Chondrocyte (in vitro differentiated cells): Measurements from ENCODE around the gene ZNF670. TPM values are rescaled to one million over a fixed set of nuclear protein-coding genes. Genes with fewer than 3 reads are reported as not detected.
"Not testable (repeated sequence)": the region's sequence is repeated elsewhere in the genome, so short reads cannot be mapped to it uniquely, and the experiment has no call there.

ENCODE experiments used
- DNase-seq: peaks from one replicate; pipeline ENCODE4 v3.0.0; 2021; ENCODE audit warnings: mixed read lengths, low spot score
- H3K27ac Mint-ChIP-seq: one replicate; pipeline ENCODE4 v1.8.0; 2021; ENCODE audit warnings: mild to moderate bottlenecking, moderate library complexity, mixed read lengths; ENCODE audit not compliant: unreplicated experiment
- H3K27me3 Mint-ChIP-seq: 2 replicates; pipeline ENCODE4 v1.8.0; 2021; ENCODE audit warnings: low read depth, mixed read lengths
- H3K36me3 Mint-ChIP-seq: 2 replicates; pipeline ENCODE4 v1.8.0; 2021; ENCODE audit warnings: low read depth, mixed read lengths
- H3K4me1 Mint-ChIP-seq: 2 replicates; pipeline ENCODE4 v1.8.0; 2021; ENCODE audit warnings: low read depth, mild to moderate bottlenecking, mixed read lengths
- H3K4me3 Mint-ChIP-seq: one replicate; pipeline ENCODE4 v1.8.0; 2021; ENCODE audit warnings: mild to moderate bottlenecking, moderate library complexity, mixed read lengths; ENCODE audit not compliant: unreplicated experiment
- H3K9me3 Mint-ChIP-seq: 2 replicates; pipeline ENCODE4 v1.8.0; 2021; ENCODE audit warnings: low read depth, mixed read lengths
- CTCF ChIP-seq: fragments of 200-600 bp; sonication (generic); IDR thresholded peaks from 2 replicates; pipeline ENCODE4 v1.5.0; 2021; ENCODE audit warnings: antibody characterized with exemption, mild to moderate bottlenecking, moderate library complexity
- total RNA-seq: library from RNA; stranded (reverse); gene quantifications from 3 replicates; pipeline ENCODE4 v1.2.1, GENCODE V29; 2021

Gene ZNF670
- total RNA-seq, 1 donor from 2014 or later = 2.7 TPM

- H3K9me3 Mint-ChIP-seq = peaks cover 54% of the 10 kb centered on the region
- no peak overlapping the region for H3K27ac Mint-ChIP-seq
- peaks cover 22% of the 10 kb centered on the region for H3K36me3 Mint-ChIP-seq
- no peaks in the 10 kb centered on the region for H3K27me3 Mint-ChIP-seq
- no peak for DNase-seq
- H3K4me1 Mint-ChIP-seq = no peaks in the 10 kb centered on the region
- TF ChIP-seq CTCF = peak; percentile 39
- H3K4me3 Mint-ChIP-seq = no peak overlapping the region
Observed at GRCh38 chr1:247043406-247043805, 35.2 kb downstream of the ZNF670 start.

- peaks cover 64% of the 10 kb centered on the region for H3K9me3 Mint-ChIP-seq
- no peak overlapping the region for H3K4me3 Mint-ChIP-seq
- H3K4me1 Mint-ChIP-seq = no peaks in the 10 kb centered on the region
Observed at GRCh38 chr1:247037511-247038320, 40.9 kb downstream of the ZNF670 start.

GRCh38 chr1:247032306-247032705 lies 46.3 kb downstream of the ZNF670 start:
- H3K9me3 Mint-ChIP-seq = peaks cover 70% of the 10 kb centered on the region
- H3K4me1 Mint-ChIP-seq, DNase-seq, H3K4me3 Mint-ChIP-seq, H3K27me3 Mint-ChIP-seq, H3K27ac Mint-ChIP-seq: not testable (repeated sequence)
- peaks cover 41% of the 10 kb centered on the region for H3K36me3 Mint-ChIP-seq

More at GRCh38 chr1:247037511-247038320, 40.9 kb downstream of the ZNF670 start:
- H3K36me3 Mint-ChIP-seq = peaks cover 55% of the 10 kb centered on the region
- no peak for DNase-seq
- no peaks in the 10 kb centered on the region for H3K27me3 Mint-ChIP-seq
- no peak overlapping the region for H3K27ac Mint-ChIP-seq
- TF ChIP-seq CTCF = no peak

Other genes starting within 250 kb of the ZNF670 start
- gene AHCTF1, start 146.9 kb downstream of the ZNF670 start, total RNA-seq = 21.3 to 34.6 TPM (median 24.8 TPM) in 3 replicates
- 1.4 to 1.9 TPM (median 1.7 TPM) in 3 replicates for gene ZNF695, start 70.8 kb downstream of the ZNF670 start, total RNA-seq
- 6.1 to 9.3 TPM (median 8.3 TPM) in 3 replicates for gene ZNF669, start 25.5 kb upstream of the ZNF670 start, total RNA-seq
- gene ZNF124, start 93.2 kb upstream of the ZNF670 start, total RNA-seq = 17.0 to 19.3 TPM (median 18.4 TPM) in 3 replicates
- not detected in 3 replicates for gene VN1R5, start 177.3 kb upstream of the ZNF670 start, total RNA-seq